KMS-11 (cell line): Measurements from ENCODE around the gene GDAP1L1.

ENCODE experiments used
- H2AFZ ChIP-seq: fragments of 200-600 bp; sonication (generic); 2 replicates; pipeline ENCODE4 v1.6.1; 2016; ENCODE audit warnings: antibody characterized with exemption, mixed run types, low read depth
- H3K27ac ChIP-seq: fragments of 200-600 bp; sonication (generic); 2 replicates; pipeline ENCODE4 v1.6.1; 2016; ENCODE audit warnings: mild to moderate bottlenecking, mixed run types
- H3K27me3 ChIP-seq: fragments of 200-600 bp; sonication (generic); 2 replicates; pipeline ENCODE4 v1.6.1; 2017; ENCODE audit warnings: mild to moderate bottlenecking, low read depth, mixed run types, moderate library complexity; ENCODE audit not compliant: insufficient read depth
- H3K36me3 ChIP-seq: fragments of 200-600 bp; sonication (generic); 2 replicates; pipeline ENCODE4 v1.6.1; 2017; ENCODE audit warnings: mild to moderate bottlenecking, mixed run types; ENCODE audit not compliant: insufficient read depth
- H3K4me1 ChIP-seq: fragments of 200-600 bp; sonication (generic); 2 replicates; pipeline ENCODE4 v1.6.1; 2016; ENCODE audit warnings: mild to moderate bottlenecking, low read depth, mixed run types; ENCODE audit not compliant: poor library complexity, severe bottlenecking
- H3K4me2 ChIP-seq: fragments of 200-600 bp; sonication (generic); 2 replicates; pipeline ENCODE4 v1.7.0; 2016; ENCODE audit warnings: mild to moderate bottlenecking, mixed run types
- H3K4me3 ChIP-seq: fragments of 200-600 bp; sonication (generic); IDR thresholded peaks from 2 replicates; pipeline ENCODE4 v1.6.1; 2017; ENCODE audit warnings: low read depth, low read length, mixed read lengths; ENCODE audit not compliant: insufficient read depth
- H3K79me2 ChIP-seq: fragments of 200-600 bp; sonication (generic); 2 replicates; pipeline ENCODE4 v1.6.1; 2016; ENCODE audit warnings: low read depth, mixed run types; ENCODE audit not compliant: insufficient read depth
- H3K9ac ChIP-seq: fragments of 200-600 bp; sonication (generic); 2 replicates; pipeline ENCODE4 v1.6.1; 2016; ENCODE audit warnings: mild to moderate bottlenecking, mixed run types
- H4K20me1 ChIP-seq: fragments of 200-600 bp; sonication (generic); 2 replicates; pipeline ENCODE4 v1.6.1; 2016; ENCODE audit warnings: mild to moderate bottlenecking, mixed run types; ENCODE audit not compliant: insufficient read depth
- CTCF ChIP-seq: fragments of 200-600 bp; sonication (generic); conservative IDR thresholded peaks from 2 replicates; pipeline ENCODE4 v1.6.1; 2017; ENCODE audit warnings: low read depth, mild to moderate bottlenecking, antibody characterized with exemption, low read length, moderate library complexity, mixed read lengths

GDAP1L1 gene

GRCh38 chr20:44301285-44301684 is 54.2 kb downstream of the GDAP1L1 start:
- no peak overlapping the region for H3K4me3 ChIP-seq
- H3K4me2 ChIP-seq = no peak overlapping the region
- H3K4me1 ChIP-seq = no peaks in the 10 kb centered on the region
- H3K27ac ChIP-seq = no peak overlapping the region
- TF ChIP-seq CTCF = no peak
- H3K79me2 ChIP-seq = no peaks in the 10 kb centered on the region
- no peaks in the 10 kb centered on the region for H3K36me3 ChIP-seq
- no peak overlapping the region for H2AFZ ChIP-seq
- no peaks in the 10 kb centered on the region for H3K27me3 ChIP-seq
- H3K9ac ChIP-seq = no peak overlapping the region
- no peaks in the 10 kb centered on the region for H4K20me1 ChIP-seq

GRCh38 chr20:44302026-44302669 is 55.0 kb downstream of the GDAP1L1 start:
- H3K4me1 ChIP-seq = no peaks in the 10 kb centered on the region
- no peaks in the 10 kb centered on the region for H4K20me1 ChIP-seq
- no peaks in the 10 kb centered on the region for H3K36me3 ChIP-seq
- H3K9ac ChIP-seq = no peak overlapping the region
- H3K4me2 ChIP-seq = no peak overlapping the region
- no peaks in the 10 kb centered on the region for H3K27me3 ChIP-seq
- H3K79me2 ChIP-seq = no peaks in the 10 kb centered on the region
- H2AFZ ChIP-seq = no peak overlapping the region
- no peak for TF ChIP-seq CTCF
- H3K27ac ChIP-seq = no peak overlapping the region
- H3K4me3 ChIP-seq = no peak overlapping the region

GRCh38 chr20:44302736-44303135 is 55.6 kb downstream of the GDAP1L1 start:
- TF ChIP-seq CTCF = no peak
- Histone ChIP-seq H2AFZ (no peak overlapping the region), H3K9ac (no peak overlapping the region), H3K79me2 (no peaks in the 10 kb centered on the region), H3K4me1 (no peaks in the 10 kb centered on the region), H3K27me3 (no peaks in the 10 kb centered on the region), H3K4me3 (no peak overlapping the region), H4K20me1 (no peaks in the 10 kb centered on the region), H3K36me3 (no peaks in the 10 kb centered on the region), H3K4me2 (no peak overlapping the region), H3K27ac (no peak overlapping the region)

- peaks cover 4% of the 10 kb centered on the region; the same call in 1 of the 2 replicates for H3K79me2 ChIP-seq
- no peak overlapping the region for H3K4me2 ChIP-seq
- no peak overlapping the region for H3K27ac ChIP-seq
- no peak overlapping the region for H3K4me3 ChIP-seq
- H3K27me3 ChIP-seq = no peaks in the 10 kb centered on the region
- H2AFZ ChIP-seq = no peak overlapping the region
- H4K20me1 ChIP-seq = no peaks in the 10 kb centered on the region
- no peaks in the 10 kb centered on the region for H3K36me3 ChIP-seq
- no peak overlapping the region for H3K9ac ChIP-seq
- no peak for TF ChIP-seq CTCF
- peaks cover 2% of the 10 kb centered on the region for H3K4me1 ChIP-seq
Observed at GRCh38 chr20:44304383-44304782, 57.3 kb downstream of the GDAP1L1 start.
